Activated CD4-positive, alpha-beta memory T cell treated with anti-CD3 and anti-CD28 coated beads for 36 hours (primary cell): ENCODE results near the gene ACAP2. TPM values are rescaled to one million over a fixed set of nuclear protein-coding genes. Genes with fewer than 3 reads are reported as not detected.

Experiments
- CTCF ChIA-PET: fragments of 350-600 bp; sonication (Branson Sonifier 250); formaldehyde crosslinking; loops from one replicate; lab custom pipeline; 2021; ENCODE audit warnings: antibody characterized with exemption, inconsistent platforms; lab: Charles Lee
- POLR2A ChIA-PET: fragments of 350-600 bp; sonication (Branson Sonifier 250); formaldehyde crosslinking; loops from one replicate; lab custom pipeline; 2021; ENCODE audit warnings: antibody characterized with exemption; lab: Charles Lee
- DNase-seq: peaks from one replicate; pipeline ENCODE4 v3.0.0-alpha.2; 2020
- H3K27ac Mint-ChIP-seq: one replicate; pipeline ENCODE4 v1.8.0; 2021; ENCODE audit warnings: mixed read lengths
- H3K27me3 Mint-ChIP-seq: one replicate; pipeline ENCODE4 v1.8.0; 2021; ENCODE audit warnings: mixed read lengths
- H3K36me3 Mint-ChIP-seq: one replicate; pipeline ENCODE4 v1.8.0; 2021; ENCODE audit warnings: mixed read lengths
- H3K4me1 Mint-ChIP-seq: one replicate; pipeline ENCODE4 v1.8.0; 2021; ENCODE audit warnings: low read depth, mixed read lengths
- H3K4me3 Mint-ChIP-seq: one replicate; pipeline ENCODE4 v1.8.0; 2021; ENCODE audit warnings: mild to moderate bottlenecking, mixed read lengths
- H3K9me3 Mint-ChIP-seq: one replicate; pipeline ENCODE4 v1.8.0; 2021; ENCODE audit warnings: mixed read lengths
- intact Hi-C: fragments of 100-400 bp; cut with micrococcal nuclease; formaldehyde crosslinking; loops from one replicate; pipeline ENCODE4 v1.15.1; 2023
- total RNA-seq, 2 experiments: library from RNA; stranded (reverse); gene quantifications; one replicate each; pipeline ENCODE4 v1.2.3, GENCODE V29; 2021

ACAP2 gene
- total RNA-seq, 2 experiments from 2014 or later = 45.0 to 47.0 TPM

GRCh38 chr3:195441476-195441991, 1.3 kb downstream of the ACAP2 start:
- DNase-seq = no peak
- peak overlapping the region; percentile 92 for H3K4me3 Mint-ChIP-seq
- ChIA-PET CTCF (interaction anchor here (1.0 to 4.7 kb wide), 3 partner anchors 14 to 181 kb away, joined by 3 to 49 read pairs (median 4); partner anchors contain the start of gene XXYLT1), POLR2A (interaction anchor here (0.6 to 2.3 kb wide), 3 partner anchors 22 to 82 kb away, joined by 5 to 7 read pairs (median 5); no protein-coding TSS in a partner anchor)
- intact Hi-C loops = loop anchor here (5.0 to 10.0 kb wide), 2 partner anchors 146 to 757 kb away; partner anchors contain the start of gene FAM43A
- H3K4me1 Mint-ChIP-seq = peaks cover 39% of the 10 kb centered on the region
- no peaks in the 10 kb centered on the region for H3K9me3 Mint-ChIP-seq
- H3K27me3 Mint-ChIP-seq = no peaks in the 10 kb centered on the region
- H3K36me3 Mint-ChIP-seq = no peaks in the 10 kb centered on the region
- peak overlapping the region; percentile 91 for H3K27ac Mint-ChIP-seq

- Mint-ChIP-seq H3K27ac (peak overlapping the region; percentile 91), H3K27me3 (no peaks in the 10 kb centered on the region), H3K4me1 (peaks cover 41% of the 10 kb centered on the region), H3K36me3 (no peaks in the 10 kb centered on the region), H3K9me3 (no peaks in the 10 kb centered on the region), H3K4me3 (peak overlapping the region; percentile 92)
- DNase-seq = no peak
- intact Hi-C loops = loop anchor here (5.0 to 10.0 kb wide), 2 partner anchors 146 to 756 kb away; partner anchors contain the start of gene FAM43A
- ChIA-PET POLR2A (interaction anchor here (2.1 to 2.3 kb wide), 2 partner anchors 33 to 83 kb away, joined by 5 to 7 read pairs; no protein-coding TSS in a partner anchor), CTCF (interaction anchor here (0.6 to 4.7 kb wide), 5 partner anchors 15 to 181 kb away, joined by 3 to 49 read pairs (median 3); partner anchors contain the start of gene XXYLT1)
Observed at GRCh38 chr3:195441051-195441450, 1.8 kb downstream of the ACAP2 start.

GRCh38 chr3:195440379-195440778, 2.4 kb downstream of the ACAP2 start:
- POLR2A ChIA-PET = interaction anchor here (2.1 to 2.3 kb wide), 2 partner anchors 32 to 83 kb away, joined by 5 to 7 read pairs; no protein-coding TSS in a partner anchor
- intact Hi-C loops = loop anchor here (5.0 to 10.0 kb wide), 2 partner anchors 147 to 756 kb away; partner anchors contain the start of gene FAM43A

GRCh38 chr3:195438371-195438770, 4.4 kb downstream of the ACAP2 start:
- H3K4me3 Mint-ChIP-seq = no peak overlapping the region
- ChIA-PET CTCF (interaction anchor here (1.2 kb wide), 1 partner anchor 167 kb away, joined by 5 read pairs; the partner anchor contains the start of gene XXYLT1), POLR2A (no interaction called here)
- peaks cover 42% of the 10 kb centered on the region for H3K4me1 Mint-ChIP-seq
- no peaks in the 10 kb centered on the region for H3K27me3 Mint-ChIP-seq
- intact Hi-C loops = no loop called here
- H3K27ac Mint-ChIP-seq = no peak overlapping the region
- DNase-seq = no peak
- no peaks in the 10 kb centered on the region for H3K9me3 Mint-ChIP-seq
- H3K36me3 Mint-ChIP-seq = no peaks in the 10 kb centered on the region

More at GRCh38 chr3:195440379-195440778, 2.4 kb downstream of the ACAP2 start:
- Mint-ChIP-seq H3K27ac (no peak overlapping the region), H3K36me3 (no peaks in the 10 kb centered on the region), H3K4me1 (peaks cover 41% of the 10 kb centered on the region), H3K4me3 (no peak overlapping the region), H3K27me3 (no peaks in the 10 kb centered on the region), H3K9me3 (no peaks in the 10 kb centered on the region)
- DNase-seq = no peak
- CTCF ChIA-PET = interaction anchor here (0.6 to 4.7 kb wide), 6 partner anchors 16 to 179 kb away, joined by 3 to 49 read pairs (median 4); partner anchors contain the start of gene XXYLT1

- Mint-ChIP-seq H3K36me3 (no peaks in the 10 kb centered on the region), H3K4me1 (peaks cover 38% of the 10 kb centered on the region), H3K4me3 (no peak overlapping the region), H3K27me3 (no peaks in the 10 kb centered on the region), H3K9me3 (no peaks in the 10 kb centered on the region), H3K27ac (no peak overlapping the region)
- POLR2A ChIA-PET = interaction anchor here (0.8 kb wide), 1 partner anchor 18 kb away, joined by 3 read pairs; no protein-coding TSS in a partner anchor
- no peak for DNase-seq
- intact Hi-C loops = no loop called here
- CTCF ChIA-PET = no interaction called here
Observed at GRCh38 chr3:195425849-195426248, 17.0 kb downstream of the ACAP2 start.

GRCh38 chr3:195423818-195424217, 19.0 kb downstream of the ACAP2 start:
- no peak overlapping the region for H3K4me3 Mint-ChIP-seq
- H3K36me3 Mint-ChIP-seq = no peaks in the 10 kb centered on the region
- ChIA-PET POLR2A (no interaction called here), CTCF (no interaction called here)
- H3K27ac Mint-ChIP-seq = no peak overlapping the region
- no peaks in the 10 kb centered on the region for H3K27me3 Mint-ChIP-seq
- no peaks in the 10 kb centered on the region for H3K9me3 Mint-ChIP-seq
- peaks cover 43% of the 10 kb centered on the region for H3K4me1 Mint-ChIP-seq
- intact Hi-C loops = no loop called here
- no peak for DNase-seq

- ChIA-PET CTCF (no interaction called here), POLR2A (no interaction called here)
- H3K27me3 Mint-ChIP-seq = no peaks in the 10 kb centered on the region
- intact Hi-C loops = no loop called here
- DNase-seq = no peak
- no peak overlapping the region for H3K4me3 Mint-ChIP-seq
- H3K27ac Mint-ChIP-seq = no peak overlapping the region
- no peaks in the 10 kb centered on the region for H3K36me3 Mint-ChIP-seq
- no peaks in the 10 kb centered on the region for H3K9me3 Mint-ChIP-seq
- peaks cover 44% of the 10 kb centered on the region for H3K4me1 Mint-ChIP-seq
Observed at GRCh38 chr3:195421400-195421799, 21.4 kb downstream of the ACAP2 start.

- no peak overlapping the region for H3K4me3 Mint-ChIP-seq
- no peak overlapping the region for H3K27ac Mint-ChIP-seq
- ChIA-PET POLR2A (no interaction called here), CTCF (interaction anchor here (0.6 kb wide), 1 partner anchor 21 kb away, joined by 3 read pairs; no protein-coding TSS in a partner anchor)
- H3K27me3 Mint-ChIP-seq = no peaks in the 10 kb centered on the region
- H3K9me3 Mint-ChIP-seq = no peaks in the 10 kb centered on the region
- peaks cover 1% of the 10 kb centered on the region for H3K36me3 Mint-ChIP-seq
- H3K4me1 Mint-ChIP-seq = peaks cover 38% of the 10 kb centered on the region
- intact Hi-C loops = no loop called here
- no peak for DNase-seq
Observed at GRCh38 chr3:195416795-195417194, 26.0 kb downstream of the ACAP2 start.

GRCh38 chr3:195411836-195412235, 31.0 kb downstream of the ACAP2 start:
- Mint-ChIP-seq H3K9me3 (no peaks in the 10 kb centered on the region), H3K4me1 (peaks cover 54% of the 10 kb centered on the region), H3K27ac (no peak overlapping the region)

GRCh38 chr3:195410546-195410945, 32.3 kb downstream of the ACAP2 start:
- no peak overlapping the region for H3K27ac Mint-ChIP-seq
- POLR2A ChIA-PET = no interaction called here

More at GRCh38 chr3:195411836-195412235, 31.0 kb downstream of the ACAP2 start:
- intact Hi-C loops = no loop called here
- ChIA-PET POLR2A (no interaction called here), CTCF (no interaction called here)
- no peak for DNase-seq
- Mint-ChIP-seq H3K36me3 (peaks cover 21% of the 10 kb centered on the region), H3K27me3 (no peaks in the 10 kb centered on the region), H3K4me3 (no peak overlapping the region)

GRCh38 chr3:195407531-195408409, 35.0 kb downstream of the ACAP2 start:
- Mint-ChIP-seq H3K9me3 (no peaks in the 10 kb centered on the region), H3K4me3 (peak overlapping the region; percentile 57), H3K27ac (peak overlapping the region; percentile 76), H3K4me1 (peaks cover 44% of the 10 kb centered on the region), H3K27me3 (no peaks in the 10 kb centered on the region), H3K36me3 (peaks cover 27% of the 10 kb centered on the region)
- ChIA-PET POLR2A (interaction anchor here (0.9 to 1.4 kb wide), 5 partner anchors 9 to 130 kb away, joined by 3 to 7 read pairs (median 3); partner anchors contain the start of gene ACAP2), CTCF (interaction anchor here (0.6 to 2.0 kb wide), 6 partner anchors 15 to 736 kb away, joined by 3 to 9 read pairs (median 4); partner anchors contain the start of genes LSG1 and XXYLT1)
- intact Hi-C loops = loop anchor here (2.0 to 10.0 kb wide), 4 partner anchors 35 to 127 kb away; partner anchors contain the start of gene ACAP2
- peak; percentile 24 for DNase-seq

More at GRCh38 chr3:195410546-195410945, 32.3 kb downstream of the ACAP2 start:
- Mint-ChIP-seq H3K9me3 (no peaks in the 10 kb centered on the region), H3K36me3 (peaks cover 27% of the 10 kb centered on the region), H3K4me1 (peaks cover 56% of the 10 kb centered on the region), H3K4me3 (no peak overlapping the region), H3K27me3 (no peaks in the 10 kb centered on the region)
- DNase-seq = no peak
- CTCF ChIA-PET = no interaction called here
- intact Hi-C loops = no loop called here
